Esophagus mucosa (tissue), 1 donor: ENCODE results near the gene FAM193B. TPM values are rescaled to one million over a fixed set of nuclear protein-coding genes. Genes with fewer than 3 reads are reported as not detected.
A peak's percentile ranks its signal among the peaks of the same experiment; 100 is the strongest.

ENCODE experiments used
- ATAC-seq: fragments of 200-7000 bp; cut with Tn5 transposase; one replicate; pipeline ENCODE4 v1.9.1; 2020
- total RNA-seq: library from RNA; stranded (reverse); gene quantifications from one replicate; pipeline ENCODE4 v1.2.4, GENCODE V29; 2023
- donor health status: DM: yes; HTN: yes; CAD: no.

Gene FAM193B
- total RNA-seq, 1 donor from 2014 or later, result 31.6 TPM

GRCh38 chr5:177515580-177515979 lies 38.8 kb downstream of the FAM193B start:
- no peak for ATAC-seq

GRCh38 chr5:177514541-177514940 lies 39.8 kb downstream of the FAM193B start:
- no peak for ATAC-seq

GRCh38 chr5:177513500-177513899 lies 40.9 kb downstream of the FAM193B start:
- no peak for ATAC-seq

GRCh38 chr5:177512736-177513380 lies 41.5 kb downstream of the FAM193B start:
- ATAC-seq, result no peak

- no peak for ATAC-seq
Measured at GRCh38 chr5:177511796-177512675, 42.3 kb downstream of the FAM193B start.

GRCh38 chr5:177511181-177511580 lies 43.2 kb downstream of the FAM193B start:
- ATAC-seq, result no peak

- ATAC-seq, result no peak
Measured at GRCh38 chr5:177510567-177511053, 43.8 kb downstream of the FAM193B start.

GRCh38 chr5:177509991-177510566 lies 44.3 kb downstream of the FAM193B start:
- ATAC-seq, result peak; percentile 27

- ATAC-seq, result peak; percentile 15
Measured at GRCh38 chr5:177509381-177509951, 44.9 kb downstream of the FAM193B start, which contains the start of gene DOK3. DOK3 (minus strand) TSS chr5:177509826; CDS start chr5:177509540, 286 bp downstream.

GRCh38 chr5:177508837-177509236 lies 45.5 kb downstream of the FAM193B start:
- ATAC-seq, result peak; percentile 2

- ATAC-seq, result no peak
Measured at GRCh38 chr5:177508221-177508611, 46.1 kb downstream of the FAM193B start.

- no peak for ATAC-seq
Measured at GRCh38 chr5:177507596-177508220, 46.7 kb downstream of the FAM193B start.

GRCh38 chr5:177507165-177507564 lies 47.2 kb downstream of the FAM193B start:
- ATAC-seq, result no peak

- no peak for ATAC-seq
Measured at GRCh38 chr5:177505075-177505474, 49.3 kb downstream of the FAM193B start.

- no peak for ATAC-seq
Measured at GRCh38 chr5:177504086-177505056, 50.0 kb downstream of the FAM193B start.

GRCh38 chr5:177503351-177504085 lies 50.8 kb downstream of the FAM193B start:
- ATAC-seq, result no peak

- no peak for ATAC-seq
Measured at GRCh38 chr5:177502886-177503285, 51.5 kb downstream of the FAM193B start.

- ATAC-seq, result no peak
Measured at GRCh38 chr5:177501874-177502678, 52.3 kb downstream of the FAM193B start.

GRCh38 chr5:177500685-177501522 lies 53.5 kb downstream of the FAM193B start:
- no peak for ATAC-seq
